SKM-1 treated with dmso at 0.1 percent for 144 hours (cell line): ENCODE data around the gene HNRNPH1.

ENCODE experiments used
- DNase-seq: peaks from one replicate; lab custom pipeline; 2025; ENCODE audit not compliant: unreplicated experiment; lab: John Stamatoyannopoulos, UW

Gene HNRNPH1

GRCh38 chr5:179606071-179606909 is 17.2 kb downstream of the HNRNPH1 start:
- DNase-seq: no peak

GRCh38 chr5:179605026-179605833 is 18.2 kb downstream of the HNRNPH1 start:
- DNase-seq: no peak

GRCh38 chr5:179603308-179603707 is 20.2 kb downstream of the HNRNPH1 start:
- no peak for DNase-seq

GRCh38 chr5:179601871-179602625 is 21.4 kb downstream of the HNRNPH1 start:
- no peak for DNase-seq

- no peak for DNase-seq
These were observed 23.5 kb downstream of the HNRNPH1 start for GRCh38 chr5:179599973-179600372.

- DNase-seq: no peak
These were observed 23.9 kb downstream of the HNRNPH1 start for GRCh38 chr5:179599566-179599965.

- no peak for DNase-seq
These were observed 24.4 kb downstream of the HNRNPH1 start for GRCh38 chr5:179599100-179599499.

- DNase-seq: no peak
These were observed 27.1 kb downstream of the HNRNPH1 start for GRCh38 chr5:179596421-179596820.

GRCh38 chr5:179595916-179596315 is 27.6 kb downstream of the HNRNPH1 start:
- DNase-seq: no peak

GRCh38 chr5:179588166-179588565 is 35.3 kb downstream of the HNRNPH1 start:
- no peak for DNase-seq

- DNase-seq: no peak
These were observed 37.5 kb downstream of the HNRNPH1 start for GRCh38 chr5:179585941-179586401.

GRCh38 chr5:179577286-179577960 is 46.0 kb downstream of the HNRNPH1 start:
- no peak for DNase-seq

GRCh38 chr5:179572386-179572785 is 51.1 kb downstream of the HNRNPH1 start:
- no peak for DNase-seq

- no peak for DNase-seq
These were observed 54.8 kb downstream of the HNRNPH1 start for GRCh38 chr5:179568721-179569120.

GRCh38 chr5:179564526-179564925 is 58.9 kb downstream of the HNRNPH1 start:
- no peak for DNase-seq
